Esophagus muscularis mucosa (tissue), 3 donors: ENCODE results near the gene GNPTAB.

Experiments
- POLR2AphosphoS5 ChIP-seq, 2 donors: sonication (generic); formaldehyde crosslinking; IDR thresholded peaks; one replicate each; pipeline ENCODE4 v1.6.1; 2017; ENCODE audit warnings: antibody characterized with exemption in 2 of 2
- TF ChIP-seq, protein P1 (sequence below), 3 experiments: fragments of 200-600 bp in 2 of 3; fragments of 450-650 bp in 1 of 3; sonication (generic) in 2 of 3; IDR thresholded peaks; one replicate each; pipeline ENCODE4 v1.5.1; 2017 to 2019; ENCODE audit warnings: antibody characterized with exemption in 3 of 3, mild to moderate bottlenecking in 2 of 3, moderate library complexity in 1 of 3

DNA sequence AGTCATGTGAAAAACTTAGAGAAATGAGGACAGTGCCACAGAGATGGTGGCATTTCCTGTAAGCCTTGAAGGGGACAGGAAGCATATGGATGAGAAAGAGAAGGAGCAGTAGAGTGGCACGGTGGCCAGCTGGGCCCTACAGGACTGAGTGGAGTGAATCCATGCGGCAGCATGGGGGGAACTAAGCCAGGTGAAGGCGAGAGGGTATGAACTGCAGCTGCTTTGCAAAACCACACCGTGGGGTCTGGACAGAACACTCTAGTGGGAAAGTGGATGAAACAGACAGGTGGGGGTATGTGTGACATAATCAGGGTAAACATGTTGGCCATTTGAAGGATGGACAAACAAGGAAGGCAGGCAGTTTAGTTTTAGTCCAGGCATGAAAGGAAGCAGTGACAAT lies 81.1 kb downstream of the GNPTAB start:
- TF ChIP-seq, protein P1, sequence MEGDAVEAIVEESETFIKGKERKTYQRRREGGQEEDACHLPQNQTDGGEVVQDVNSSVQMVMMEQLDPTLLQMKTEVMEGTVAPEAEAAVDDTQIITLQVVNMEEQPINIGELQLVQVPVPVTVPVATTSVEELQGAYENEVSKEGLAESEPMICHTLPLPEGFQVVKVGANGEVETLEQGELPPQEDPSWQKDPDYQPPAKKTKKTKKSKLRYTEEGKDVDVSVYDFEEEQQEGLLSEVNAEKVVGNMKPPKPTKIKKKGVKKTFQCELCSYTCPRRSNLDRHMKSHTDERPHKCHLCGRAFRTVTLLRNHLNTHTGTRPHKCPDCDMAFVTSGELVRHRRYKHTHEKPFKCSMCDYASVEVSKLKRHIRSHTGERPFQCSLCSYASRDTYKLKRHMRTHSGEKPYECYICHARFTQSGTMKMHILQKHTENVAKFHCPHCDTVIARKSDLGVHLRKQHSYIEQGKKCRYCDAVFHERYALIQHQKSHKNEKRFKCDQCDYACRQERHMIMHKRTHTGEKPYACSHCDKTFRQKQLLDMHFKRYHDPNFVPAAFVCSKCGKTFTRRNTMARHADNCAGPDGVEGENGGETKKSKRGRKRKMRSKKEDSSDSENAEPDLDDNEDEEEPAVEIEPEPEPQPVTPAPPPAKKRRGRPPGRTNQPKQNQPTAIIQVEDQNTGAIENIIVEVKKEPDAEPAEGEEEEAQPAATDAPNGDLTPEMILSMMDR (IDR thresholded peaks at IDR 0.05), result no peak
- TF ChIP-seq POLR2AphosphoS5 (IDR thresholded peaks at IDR 0.05), result no peak
